ENCODE results near the gene KCNJ16. TPM values are rescaled to one million over a fixed set of nuclear protein-coding genes. Genes with fewer than 3 reads are reported as not detected.

KCNJ16 gene
- total RNA-seq, 1 experiment from 2014 or later = not detected

DNA sequence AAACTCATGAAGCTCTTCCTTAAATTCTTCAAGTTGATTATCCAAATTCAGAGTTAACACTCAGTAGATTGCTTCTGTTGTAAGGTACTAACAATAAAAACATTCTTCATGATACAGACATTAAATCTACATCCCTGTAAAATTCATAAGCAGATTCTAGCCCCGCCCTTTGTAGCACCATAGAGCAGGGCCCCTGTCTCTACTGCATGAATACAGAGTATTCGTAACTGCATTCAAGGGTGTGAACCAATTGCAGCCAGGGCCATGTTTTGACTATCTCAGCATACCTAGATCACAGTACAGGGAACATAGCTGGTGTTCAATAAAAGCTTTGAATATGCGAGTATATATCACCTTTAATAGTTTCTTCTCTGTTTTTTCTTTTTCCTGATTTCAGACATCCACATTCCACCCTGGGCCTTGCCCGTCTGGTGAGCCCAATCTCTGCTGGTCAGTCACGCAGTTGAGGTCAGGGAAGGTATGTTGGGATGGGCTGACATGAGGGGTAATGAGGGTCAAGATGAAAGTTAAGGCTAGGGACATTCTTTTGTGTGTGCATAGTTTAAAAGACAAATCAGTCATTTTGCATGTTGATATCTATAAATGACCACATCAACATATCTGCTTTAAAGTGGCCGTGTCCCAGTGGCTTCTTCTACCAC, 33.0 kb downstream of the KCNJ16 start:
- Histone ChIP-seq H3K4me3 (ENCODE audit: low read depth in 2 of 2, low read length in 2 of 2) (no peak overlapping the region), H3K27me3 (ENCODE audit: control insufficient read depth, insufficient read depth, low read length) (no peaks in the 10 kb centered on the region), H3K4me1 (ENCODE audit: control insufficient read depth, insufficient read depth, low read length) (no peaks in the 10 kb centered on the region), H3K36me3 (ENCODE audit: control insufficient read depth, insufficient read depth, low read length) (no peaks in the 10 kb centered on the region), H3K27ac (ENCODE audit: low read length) (no peak overlapping the region), H3K9me3 (ENCODE audit: control insufficient read depth, insufficient read depth, low read depth, low read length) (no peaks in the 10 kb centered on the region)
- ATAC-seq (no peak), DNase-seq (ENCODE audit: low read depth, low spot score) (no peak)
- in situ Hi-C loops (cut with HindIII; ENCODE audit: low pct_unique_long_range_greater_than_20kb, low sequenced_read_pairs) (no loop called here), intact Hi-C loops (cut with micrococcal nuclease; ENCODE audit: unreplicated experiment) (no loop called here)
- CTCF ChIA-PET = no interaction called here
- TF ChIP-seq POLR2AphosphoS5 (IDR thresholded peaks at IDR 0.05; ENCODE audit: low read depth, low read length) (no peak), CTCF (IDR thresholded peaks at IDR 0.05) (no peak), TCF7L2 (IDR thresholded peaks at IDR 0.05; ENCODE audit: low read depth, low read length) (no peak), SIN3A (IDR thresholded peaks at IDR 0.05; ENCODE audit: borderline replicate concordance, insufficient read depth, low read depth, low read length) (no peak)
- TF ChIP-seq, protein P1, sequence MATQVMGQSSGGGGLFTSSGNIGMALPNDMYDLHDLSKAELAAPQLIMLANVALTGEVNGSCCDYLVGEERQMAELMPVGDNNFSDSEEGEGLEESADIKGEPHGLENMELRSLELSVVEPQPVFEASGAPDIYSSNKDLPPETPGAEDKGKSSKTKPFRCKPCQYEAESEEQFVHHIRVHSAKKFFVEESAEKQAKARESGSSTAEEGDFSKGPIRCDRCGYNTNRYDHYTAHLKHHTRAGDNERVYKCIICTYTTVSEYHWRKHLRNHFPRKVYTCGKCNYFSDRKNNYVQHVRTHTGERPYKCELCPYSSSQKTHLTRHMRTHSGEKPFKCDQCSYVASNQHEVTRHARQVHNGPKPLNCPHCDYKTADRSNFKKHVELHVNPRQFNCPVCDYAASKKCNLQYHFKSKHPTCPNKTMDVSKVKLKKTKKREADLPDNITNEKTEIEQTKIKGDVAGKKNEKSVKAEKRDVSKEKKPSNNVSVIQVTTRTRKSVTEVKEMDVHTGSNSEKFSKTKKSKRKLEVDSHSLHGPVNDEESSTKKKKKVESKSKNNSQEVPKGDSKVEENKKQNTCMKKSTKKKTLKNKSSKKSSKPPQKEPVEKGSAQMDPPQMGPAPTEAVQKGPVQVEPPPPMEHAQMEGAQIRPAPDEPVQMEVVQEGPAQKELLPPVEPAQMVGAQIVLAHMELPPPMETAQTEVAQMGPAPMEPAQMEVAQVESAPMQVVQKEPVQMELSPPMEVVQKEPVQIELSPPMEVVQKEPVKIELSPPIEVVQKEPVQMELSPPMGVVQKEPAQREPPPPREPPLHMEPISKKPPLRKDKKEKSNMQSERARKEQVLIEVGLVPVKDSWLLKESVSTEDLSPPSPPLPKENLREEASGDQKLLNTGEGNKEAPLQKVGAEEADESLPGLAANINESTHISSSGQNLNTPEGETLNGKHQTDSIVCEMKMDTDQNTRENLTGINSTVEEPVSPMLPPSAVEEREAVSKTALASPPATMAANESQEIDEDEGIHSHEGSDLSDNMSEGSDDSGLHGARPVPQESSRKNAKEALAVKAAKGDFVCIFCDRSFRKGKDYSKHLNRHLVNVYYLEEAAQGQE (IDR thresholded peaks at IDR 0.05; ENCODE audit: insufficient read depth in 1 of 2, low read depth in 2 of 2, low read length in 1 of 2) = no peak
- POLR2A ChIA-PET = no interaction called here
- BruUV-seq (replicated peaks) = no TSS peak

GRCh38 chr17:70109497-70109896, 34.5 kb downstream of the KCNJ16 start:
- in situ Hi-C loops (cut with HindIII; ENCODE audit: low pct_unique_long_range_greater_than_20kb, low sequenced_read_pairs) = no loop called here
- Histone ChIP-seq H3K4me1 (ENCODE audit: control insufficient read depth, insufficient read depth, low read length) (no peaks in the 10 kb centered on the region), H3K9me3 (ENCODE audit: control insufficient read depth, insufficient read depth, low read depth, low read length) (no peaks in the 10 kb centered on the region), H3K4me3 (ENCODE audit: low read depth in 2 of 2, low read length in 2 of 2) (no peak overlapping the region), H3K27ac (ENCODE audit: low read length) (no peak overlapping the region), H3K36me3 (ENCODE audit: control insufficient read depth, insufficient read depth, low read length) (no peaks in the 10 kb centered on the region), H3K27me3 (ENCODE audit: control insufficient read depth, insufficient read depth, low read length) (no peaks in the 10 kb centered on the region)
- no TSS peak for BruUV-seq (replicated peaks)
- CTCF ChIA-PET = interaction anchor here (0.6 kb wide), 1 partner anchor 528 kb away, joined by 5 read pairs; no protein-coding TSS in a partner anchor
- no peak for DNase-seq (ENCODE audit: low read depth, low spot score)
- POLR2A ChIA-PET = no interaction called here
- TF ChIP-seq SIN3A (IDR thresholded peaks at IDR 0.05; ENCODE audit: borderline replicate concordance, insufficient read depth, low read depth, low read length) = no peak
- TF ChIP-seq, protein P1 (IDR thresholded peaks at IDR 0.05; ENCODE audit: insufficient read depth in 1 of 2, low read depth in 2 of 2, low read length in 1 of 2) = no peak
- TF ChIP-seq TCF7L2 (IDR thresholded peaks at IDR 0.05; ENCODE audit: low read depth, low read length) = no peak
- TF ChIP-seq POLR2AphosphoS5 (IDR thresholded peaks at IDR 0.05; ENCODE audit: low read depth, low read length) = no peak
- no peak for TF ChIP-seq CTCF (IDR thresholded peaks at IDR 0.05)
- ATAC-seq = no peak
- intact Hi-C loops (cut with micrococcal nuclease; ENCODE audit: unreplicated experiment) = no loop called here
